Glomerular endothelial cell (primary cell): ENCODE results near the gene CFAP99. TPM values are rescaled to one million over a fixed set of nuclear protein-coding genes. Genes with fewer than 3 reads are reported as not detected.

Experiments
- DNase-seq: peaks from one replicate; pipeline ENCODE4 v3.0.0-alpha.2; 2011; ENCODE audit warnings: low read depth, low spot score; ENCODE audit errors: extremely low read depth
- total RNA-seq: library from RNA; depleted of rRNA; stranded (reverse); fragments of >200 nt; gene quantifications from 2 replicates; pipeline ENCODE4 v1.2.3, GENCODE V29; 2015

The CFAP99 gene
- total RNA-seq, 1 donor from 2014 or later, result not detected

DNA sequence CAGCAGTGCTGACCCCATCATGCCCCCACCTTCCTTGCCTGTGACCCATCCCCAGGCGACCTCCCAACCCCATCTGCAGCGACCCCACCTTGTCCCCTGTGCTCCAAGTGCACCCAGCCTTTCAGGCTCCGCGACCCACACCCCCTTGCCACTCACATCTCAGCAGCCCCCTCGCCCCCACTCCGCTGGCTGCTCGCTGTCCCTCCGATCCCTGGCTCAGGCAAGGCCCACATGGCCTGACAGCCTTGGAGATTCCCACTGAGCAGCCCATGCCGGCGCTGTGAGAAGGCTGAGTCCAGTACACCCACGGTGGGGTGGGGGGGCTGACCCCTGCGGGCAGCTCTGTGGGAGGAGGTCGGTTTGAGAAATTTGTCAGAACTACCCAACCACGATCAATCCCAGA, 9.4 kb upstream of the CFAP99 start:
- no peak for DNase-seq

DNA sequence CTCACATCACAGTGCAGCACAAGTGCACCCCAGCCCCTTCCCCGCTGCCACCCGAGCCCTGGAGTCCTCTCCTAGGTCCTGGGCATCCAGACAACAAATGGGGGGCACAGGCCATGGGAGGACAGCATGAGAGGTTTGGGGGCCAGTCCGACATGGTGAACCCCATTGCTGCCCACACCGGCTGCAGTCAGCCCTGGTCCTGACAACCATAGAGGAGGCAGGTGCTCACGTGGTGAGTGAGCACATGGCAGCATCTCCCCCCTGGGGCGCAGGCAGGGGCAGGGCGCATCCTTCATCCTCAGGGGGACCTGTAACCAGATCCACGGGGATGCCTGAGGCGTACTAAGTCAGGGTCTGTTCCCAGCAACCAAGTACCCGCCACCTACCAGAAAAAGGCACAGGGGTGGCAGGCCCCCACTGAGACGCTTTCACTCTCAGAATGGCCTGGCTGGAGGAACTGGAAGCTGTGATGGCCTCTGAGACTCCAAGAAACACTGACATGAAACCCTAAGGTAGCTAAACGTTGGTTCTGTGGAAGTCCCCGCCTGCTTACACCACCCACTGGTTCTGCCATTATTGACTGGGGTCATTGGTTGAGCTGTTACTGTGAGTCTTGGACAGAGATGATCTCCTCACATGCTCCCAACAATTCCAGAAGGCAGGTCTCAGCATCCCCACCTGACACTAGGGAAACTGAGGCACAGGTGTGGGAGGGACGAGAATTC, 6.8 kb upstream of the CFAP99 start:
- DNase-seq, result no peak

DNA sequence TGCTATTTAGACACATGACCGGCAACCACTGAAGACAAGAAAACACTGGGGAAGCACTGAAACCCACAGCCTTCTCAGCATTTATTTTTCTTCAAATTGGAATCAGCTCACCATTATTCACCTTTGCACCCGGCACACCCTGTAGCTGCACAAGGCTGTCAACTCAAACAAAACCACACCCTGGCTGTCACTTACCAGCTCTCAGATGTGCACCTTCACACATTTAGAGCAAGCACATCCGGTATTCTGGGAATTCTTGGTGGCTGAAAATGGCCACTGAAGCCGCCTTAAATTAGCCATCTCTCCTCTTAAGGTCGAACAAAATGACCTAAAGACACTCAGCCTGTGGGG, 6.2 kb upstream of the CFAP99 start:
- DNase-seq, result no peak

DNA sequence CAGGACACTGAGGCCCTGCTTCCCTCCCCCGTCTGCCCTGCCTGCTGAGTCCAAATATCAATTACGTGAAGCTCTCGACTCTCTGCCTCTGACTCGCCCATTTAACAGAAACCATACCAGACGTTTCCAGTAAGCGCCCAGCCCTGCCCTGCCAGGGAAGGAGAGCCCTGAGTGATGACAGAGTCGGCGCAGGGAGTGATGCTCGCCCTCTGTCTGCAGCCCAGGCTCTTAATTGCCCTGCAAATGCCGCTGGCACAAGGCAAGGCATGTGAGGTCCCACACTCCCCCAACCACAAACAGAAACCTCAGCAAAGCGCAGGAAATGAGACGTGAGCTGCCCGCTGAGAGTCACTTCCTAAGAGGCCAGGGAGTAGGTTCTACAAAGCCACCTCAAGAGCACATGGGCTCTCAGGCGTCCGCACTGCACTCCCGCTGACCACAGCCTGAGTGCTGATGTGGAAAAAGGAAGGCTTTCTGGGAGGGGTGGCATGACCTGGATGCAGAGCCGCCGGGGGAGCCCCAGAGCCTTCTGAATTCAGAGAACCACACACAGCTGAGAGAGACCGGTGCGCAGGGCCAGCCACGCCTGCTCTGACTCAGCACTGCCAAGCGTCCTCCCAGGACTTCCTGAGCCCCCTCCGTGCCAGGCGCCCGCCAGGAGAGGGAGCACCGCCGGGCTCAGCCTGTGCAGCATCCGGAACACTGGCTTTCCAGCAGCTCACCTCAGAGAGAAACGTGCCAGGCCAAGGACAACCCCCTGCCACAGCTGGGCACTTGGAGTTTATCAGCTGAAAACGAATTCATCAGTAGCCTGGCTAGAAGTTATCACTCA, 5.7 kb upstream of the CFAP99 start:
- DNase-seq, result peak; percentile 83

DNA sequence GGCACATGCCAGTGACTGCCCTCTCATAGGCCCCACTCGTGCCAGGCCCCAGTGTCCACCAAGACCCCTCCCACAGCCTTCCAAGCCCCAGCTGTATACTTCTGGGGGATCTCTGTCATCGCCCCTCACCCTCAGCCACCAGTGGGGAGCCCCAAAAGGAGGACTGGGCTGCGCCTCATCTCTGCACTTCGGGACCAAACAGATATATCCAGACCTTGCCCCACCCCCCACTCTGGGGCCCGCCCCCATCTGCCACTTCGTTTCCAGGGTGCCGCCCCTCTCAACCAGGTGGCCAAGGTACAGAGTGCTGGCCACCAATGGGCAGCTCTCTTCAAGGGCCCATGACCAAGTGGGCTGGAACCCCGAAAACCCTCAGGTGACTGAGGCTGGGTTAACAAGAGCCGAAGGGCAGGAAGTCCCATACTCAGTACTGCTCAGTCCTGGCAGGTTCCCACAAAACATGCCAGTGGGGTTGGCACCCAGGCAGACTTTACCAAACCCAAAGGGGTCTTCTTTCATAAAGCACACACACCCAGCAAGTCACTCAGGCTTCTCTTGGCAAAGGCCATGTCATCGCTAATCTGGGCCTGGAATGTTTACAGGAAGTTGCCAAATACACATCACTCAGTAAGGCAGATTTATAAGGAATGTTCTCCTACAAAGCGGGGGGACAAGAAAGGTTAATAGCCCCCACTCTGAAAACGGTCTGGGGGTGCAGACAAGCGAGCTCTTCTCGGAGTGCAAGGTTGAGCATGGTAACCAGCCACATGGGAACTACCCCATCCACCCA, 4.7 kb upstream of the CFAP99 start:
- DNase-seq, result no peak

DNA sequence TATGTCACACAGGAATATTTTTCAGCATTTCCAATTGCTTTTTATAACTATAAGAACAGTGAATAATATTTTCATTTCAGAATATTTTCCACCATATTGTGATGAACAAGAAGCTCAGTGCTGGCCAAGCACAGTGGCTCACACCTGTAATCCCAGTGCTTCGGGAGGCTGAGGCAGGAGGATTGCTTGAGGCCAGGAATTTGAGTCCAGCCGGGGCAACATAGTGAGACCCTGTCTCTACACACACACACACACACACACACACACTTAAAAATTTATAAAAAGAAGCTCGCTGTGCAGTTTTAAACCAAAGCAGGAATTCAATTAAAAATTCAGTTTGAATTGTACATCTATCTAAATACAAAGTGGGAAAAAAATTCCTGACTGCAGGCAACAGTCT, 3.5 kb upstream of the CFAP99 start:
- DNase-seq, result no peak

DNA sequence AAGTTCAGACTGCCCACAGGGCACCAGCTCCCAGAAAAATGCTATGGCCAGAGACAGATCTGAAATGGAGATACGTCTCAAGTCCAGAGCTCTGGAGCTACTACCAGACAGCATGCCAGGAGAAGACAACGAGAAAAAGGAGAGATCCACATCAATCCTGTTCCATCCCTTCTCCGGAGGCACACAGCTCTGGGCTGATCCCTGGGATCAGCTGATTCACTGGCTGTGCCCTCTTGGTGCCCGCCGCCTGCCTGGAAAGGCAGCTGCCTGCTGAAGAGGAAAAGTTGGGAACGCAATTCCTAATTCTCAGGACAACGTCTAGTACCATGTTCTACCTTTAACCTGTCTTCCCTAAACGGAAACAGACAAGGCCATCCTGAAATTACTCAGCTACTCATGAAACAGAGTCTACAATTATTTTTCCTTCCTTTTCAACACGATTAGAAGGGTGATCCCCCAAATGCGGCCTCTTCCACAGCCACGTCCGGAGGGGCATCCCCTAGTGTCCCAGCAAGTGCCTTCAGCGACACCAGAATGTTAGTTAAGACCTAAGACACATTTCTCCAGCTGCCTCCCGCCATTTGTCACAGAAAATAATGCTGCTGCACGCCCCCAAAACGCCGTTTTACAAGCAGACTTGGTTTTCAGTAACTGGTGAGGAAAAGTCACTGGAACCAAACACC, 2.7 kb upstream of the CFAP99 start:
- DNase-seq, result no peak

DNA sequence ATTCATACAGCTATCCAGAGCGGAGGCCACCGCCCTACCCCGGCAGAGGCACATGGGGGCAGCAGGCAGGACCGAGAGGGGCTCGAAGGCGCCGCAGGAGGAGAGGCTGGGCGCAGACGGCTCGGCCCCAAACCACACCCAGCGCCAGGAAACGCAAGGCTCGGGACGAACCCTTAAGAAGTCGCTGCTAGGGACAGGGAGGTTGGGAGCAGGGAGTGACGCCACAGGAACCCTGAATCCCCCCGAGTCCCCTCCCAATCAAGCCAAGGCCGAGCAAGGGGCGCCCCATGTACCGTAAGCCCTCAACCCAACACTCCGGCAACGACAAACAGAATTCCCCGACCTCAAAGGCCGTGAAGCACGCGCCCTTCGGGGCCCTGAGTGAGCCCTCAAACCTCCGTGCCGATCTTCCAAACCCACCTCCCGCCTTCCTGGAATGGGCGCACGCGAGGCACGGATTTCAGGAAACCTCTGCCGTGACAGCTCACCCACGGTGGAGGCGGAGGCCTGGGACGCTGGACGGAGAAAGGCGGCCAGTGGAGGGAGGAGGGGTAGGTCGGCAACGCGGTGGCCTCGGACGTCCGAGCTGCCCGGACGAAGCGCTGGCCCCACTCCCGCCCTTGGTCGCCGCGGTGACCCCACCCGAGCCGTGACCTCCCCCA, 2.1 kb upstream of the CFAP99 start:
- DNase-seq, result no peak

DNA sequence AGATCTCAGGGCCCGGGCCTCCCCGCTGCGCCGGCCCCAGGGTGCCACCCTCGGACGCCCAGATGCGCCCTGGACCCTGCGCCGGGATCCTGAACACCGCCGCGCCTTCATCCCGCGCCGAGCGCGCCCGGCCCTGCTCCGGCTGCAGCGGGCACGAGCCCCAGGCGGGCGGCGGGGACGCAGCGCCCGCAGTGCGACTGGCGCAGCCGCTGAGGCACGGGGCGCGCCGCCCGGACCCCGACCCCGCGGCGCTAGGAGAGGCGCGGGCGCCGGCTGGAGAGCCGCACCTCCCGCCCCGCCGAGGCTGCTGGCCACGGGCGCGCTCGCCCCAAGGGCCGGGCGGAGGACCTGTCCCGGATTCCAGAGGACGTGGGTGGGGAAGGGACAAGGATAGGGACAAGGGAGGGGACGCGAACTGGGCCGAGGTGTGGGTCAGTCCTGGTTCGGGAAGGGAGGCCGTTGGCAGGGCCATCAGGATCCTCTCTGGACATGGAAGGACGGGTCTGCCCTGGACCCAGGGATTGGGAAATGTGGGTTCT, 1.5 kb upstream of the CFAP99 start:
- no peak for DNase-seq

DNA sequence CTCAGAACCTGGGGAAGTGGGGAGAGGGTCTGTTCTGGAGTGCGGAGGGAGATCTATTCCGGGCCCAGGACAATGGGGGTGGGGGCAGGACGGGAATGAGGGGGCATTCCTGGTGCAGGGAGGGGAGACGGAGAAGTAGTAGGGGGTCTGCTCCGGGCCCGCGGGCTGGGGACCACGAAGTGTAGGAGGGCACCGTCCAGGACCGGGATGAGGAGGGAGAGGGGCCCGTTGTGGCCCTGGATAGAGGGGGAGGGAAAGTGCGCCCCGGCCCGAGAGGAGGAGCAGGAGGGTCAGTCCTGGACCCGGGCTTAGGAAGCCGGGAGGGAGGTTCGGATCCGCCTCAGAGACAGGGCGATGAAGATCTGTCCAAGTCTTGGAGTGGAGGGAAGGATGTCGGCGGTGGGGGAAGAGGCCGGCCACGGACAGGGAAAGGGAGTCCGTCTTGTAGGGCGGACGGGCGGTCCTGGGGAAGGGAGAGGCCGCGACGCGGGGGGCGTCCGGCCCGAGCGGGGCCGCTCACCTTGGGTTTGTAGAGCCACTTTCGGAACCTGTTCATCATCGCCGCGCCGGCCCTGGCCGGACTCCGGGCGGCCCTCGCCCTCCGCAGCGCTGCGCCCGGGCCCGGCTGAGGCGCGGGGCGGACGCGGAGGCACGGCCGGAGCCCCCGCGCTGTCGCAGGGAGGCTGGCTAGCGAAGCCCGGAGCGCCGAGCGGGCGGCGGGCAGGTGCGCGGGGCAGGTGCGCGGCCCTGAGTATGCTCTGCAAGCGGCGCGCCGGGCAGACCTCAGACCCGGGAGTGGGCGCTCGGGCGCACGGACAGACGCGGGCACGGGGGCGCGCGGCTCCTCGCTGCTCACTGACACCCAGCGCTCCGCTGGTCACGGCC, 748 bp upstream of the CFAP99 start, which contains the start of gene ZFYVE28:
TSS of gene ZFYVE28 (minus strand) at position 881 of the 885 bp plus-strand sequence. CDS start at position 559, 322 bp downstream.
- no peak for DNase-seq

DNA sequence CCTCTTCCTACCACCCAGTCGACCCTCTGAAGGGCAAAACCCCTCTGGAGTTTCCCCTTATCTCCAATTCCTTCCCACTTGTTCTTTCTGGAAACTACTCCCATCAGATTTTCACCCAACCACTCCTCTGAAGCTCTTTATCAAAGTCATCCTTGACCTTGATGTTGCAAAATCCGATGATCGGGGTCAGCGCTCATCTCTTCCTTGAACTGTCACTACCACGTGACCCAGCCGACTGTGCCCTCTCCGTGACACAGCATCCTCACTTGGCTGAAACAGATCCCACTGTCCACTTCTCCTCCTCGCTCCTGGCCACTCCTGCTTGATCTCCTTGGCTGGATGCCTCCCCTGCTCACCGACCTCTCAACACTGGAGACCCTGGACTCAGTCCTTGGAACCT, 1.1 kb downstream of the CFAP99 start:
- no peak for DNase-seq

DNA sequence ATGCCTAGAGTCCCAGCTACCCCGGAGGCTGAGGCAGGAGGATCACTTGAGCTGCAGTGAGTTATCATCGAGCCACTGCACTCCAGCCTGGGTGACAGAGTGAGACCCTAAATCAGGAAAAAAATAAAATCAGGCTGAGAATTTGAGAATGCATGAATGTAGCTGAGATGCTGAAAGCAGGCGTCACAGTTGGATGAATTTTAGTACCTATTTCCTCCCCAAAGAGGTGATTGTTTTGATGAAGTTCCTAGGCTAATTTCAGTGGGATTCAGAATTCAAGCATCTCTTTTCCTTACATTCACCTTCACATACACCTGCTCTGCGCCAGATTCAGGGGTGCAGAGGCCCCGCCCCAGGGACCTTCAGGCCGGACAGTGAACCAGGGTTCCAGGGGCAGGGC, 3.2 kb downstream of the CFAP99 start:
- DNase-seq, result no peak

DNA sequence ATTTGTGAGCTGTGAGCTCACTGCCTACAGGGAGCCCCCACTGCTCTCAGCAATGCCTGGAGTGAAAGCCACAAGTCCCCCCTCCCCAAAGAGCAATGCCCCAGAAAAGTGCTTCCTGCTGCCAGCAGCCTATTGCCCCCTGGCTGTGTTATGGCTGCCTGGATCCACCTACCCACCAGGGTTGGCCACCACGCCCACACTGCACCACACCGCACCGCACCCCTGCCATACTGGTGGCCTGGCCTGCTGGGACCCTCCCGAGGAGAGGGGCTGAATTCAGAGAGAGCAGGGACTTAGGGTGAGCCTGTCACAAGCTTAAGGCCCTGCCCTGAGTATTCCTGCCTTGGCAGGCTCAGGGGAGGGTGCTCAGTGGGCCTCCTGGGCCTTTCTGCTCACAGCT, 4.3 kb downstream of the CFAP99 start:
- DNase-seq, result no peak

DNA sequence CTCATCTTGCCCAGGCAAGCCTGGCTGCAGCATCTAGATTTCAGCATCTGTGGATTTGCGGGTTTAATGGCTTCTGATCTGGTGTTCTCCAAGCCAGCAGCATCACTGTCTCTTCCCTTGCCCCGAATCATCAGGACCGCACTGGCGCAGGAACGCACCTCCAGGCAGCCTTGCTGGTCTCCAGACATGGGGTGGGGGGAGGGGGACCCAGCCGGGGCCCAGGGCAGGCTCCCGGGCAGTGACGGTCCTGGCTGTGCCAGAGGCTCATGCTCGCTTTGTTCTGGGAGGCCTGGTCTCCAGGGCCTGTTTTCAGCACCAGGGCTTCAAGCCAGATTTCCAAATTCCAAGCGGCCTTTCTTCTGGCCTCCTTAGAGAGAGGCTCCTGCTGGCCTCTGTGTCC, 4.9 kb downstream of the CFAP99 start:
- DNase-seq, result no peak

DNA sequence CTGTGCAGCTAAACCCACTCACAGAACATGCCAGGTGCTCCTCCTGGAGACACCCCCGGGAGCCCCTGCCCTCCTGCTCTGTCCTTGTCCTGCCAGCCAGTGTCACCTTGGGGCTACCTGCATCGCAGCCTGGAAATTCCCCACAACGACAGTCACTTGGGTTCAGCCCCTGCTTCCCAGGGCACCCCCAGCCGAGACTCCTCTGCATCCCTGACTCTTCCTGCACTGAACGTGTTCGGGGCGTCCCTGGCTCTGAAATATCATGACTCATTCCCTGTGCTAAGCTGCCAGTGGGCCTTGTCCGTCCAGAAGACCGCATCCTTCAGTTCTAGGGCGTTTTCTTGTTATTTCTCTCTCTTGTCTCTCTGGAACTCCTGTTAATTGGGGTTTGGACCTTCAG, 5.8 kb downstream of the CFAP99 start:
- no peak for DNase-seq

DNA sequence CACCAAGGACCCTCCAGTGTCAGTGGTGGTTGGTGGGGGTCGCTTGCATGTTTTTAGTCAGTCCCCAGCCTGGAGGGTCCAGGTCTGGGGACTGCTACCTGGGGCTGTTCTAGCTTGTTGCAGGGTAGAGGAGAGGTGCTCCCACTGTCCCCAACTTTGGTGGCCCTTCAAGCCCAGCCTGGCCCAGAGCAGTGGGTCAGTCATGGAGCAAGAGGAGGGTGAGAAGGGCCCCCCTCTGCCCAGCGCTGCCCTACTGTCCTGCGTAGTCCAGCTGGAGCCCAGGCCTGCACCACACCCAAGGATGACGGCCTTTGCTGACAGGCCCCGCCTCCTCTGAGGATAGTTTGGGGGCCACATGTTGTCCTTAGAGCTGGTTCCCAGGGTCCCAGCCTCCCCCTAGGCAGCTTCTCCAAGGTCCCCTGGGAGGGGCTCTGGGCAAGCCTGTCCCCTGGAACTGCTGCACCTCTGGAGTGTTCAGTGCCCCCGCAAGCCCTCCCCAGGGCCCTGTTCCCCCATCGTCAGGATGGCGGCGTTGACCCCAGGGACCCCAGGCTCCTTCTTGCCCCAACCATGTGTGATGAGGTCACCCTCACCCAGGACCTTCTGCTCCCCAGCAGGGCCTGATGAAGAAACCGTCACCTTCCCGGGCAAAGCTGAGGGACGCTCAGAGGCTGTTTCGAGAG, 6.8 kb downstream of the CFAP99 start:
- DNase-seq, result no peak

DNA sequence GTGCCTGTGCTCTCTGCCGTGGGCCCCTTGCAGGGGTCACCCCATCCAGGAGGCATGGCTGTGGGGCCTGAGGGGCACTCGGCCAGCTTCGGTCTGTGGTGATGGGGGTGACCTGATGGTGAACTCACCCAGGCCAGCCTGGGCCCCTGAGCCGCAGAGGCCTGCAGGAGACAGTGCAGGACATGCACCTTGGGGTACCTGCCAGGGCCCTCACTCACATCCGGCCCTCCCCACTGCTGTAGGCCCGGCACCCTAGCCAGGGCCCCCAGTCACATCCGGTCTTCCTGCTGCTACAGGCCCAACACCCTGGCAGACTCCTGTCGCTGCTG, 7.3 kb downstream of the CFAP99 start:
- DNase-seq, result no peak

DNA sequence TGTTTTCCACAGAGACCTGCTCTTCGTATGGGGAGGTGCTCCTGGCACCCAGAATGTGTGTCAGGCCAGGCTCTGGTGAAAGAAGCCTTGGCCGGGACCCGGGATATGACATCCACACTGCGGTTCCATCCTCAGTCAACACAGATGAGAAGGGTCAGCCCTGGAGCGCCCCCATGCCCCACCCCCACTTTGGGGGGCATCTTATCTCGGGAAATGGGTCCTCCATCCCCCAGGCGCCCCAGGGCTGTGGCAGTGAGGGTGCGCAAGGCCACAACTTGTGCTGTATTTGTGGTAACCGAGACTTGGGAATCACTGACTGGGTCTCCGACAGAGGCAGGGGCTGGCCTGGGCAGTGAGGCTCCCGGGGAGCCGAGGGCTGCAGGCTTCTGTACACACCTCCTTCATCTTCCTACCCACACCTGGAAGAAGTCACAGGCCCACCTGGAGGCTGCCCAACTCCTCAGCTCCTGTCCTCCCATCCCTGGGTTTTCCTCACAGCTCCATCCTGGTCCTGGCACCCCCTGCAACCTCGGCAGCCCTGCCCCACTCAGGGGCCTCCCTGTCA, 8.0 kb downstream of the CFAP99 start:
- DNase-seq, result no peak
